Esophagus muscularis mucosa (tissue), 4 donors: ENCODE data around the gene CRHR1.

ENCODE experiments used
- CTCF ChIP-seq, 3 experiments: fragments of 200-600 bp in 2 of 3; fragments of 450-650 bp in 1 of 3; sonication (generic) in 2 of 3; IDR thresholded peaks; one replicate each; pipeline ENCODE4 v1.5.1; 2017 to 2019; ENCODE audit warnings: antibody characterized with exemption in 3 of 3, mild to moderate bottlenecking in 2 of 3, moderate library complexity in 1 of 3
- EP300 ChIP-seq: sonication (generic); formaldehyde crosslinking; IDR thresholded peaks from one replicate; pipeline ENCODE4 v1.6.1; 2017; ENCODE audit warnings: antibody characterized with exemption
- POLR2A ChIP-seq: fragments of 450-650 bp; IDR thresholded peaks from one replicate; pipeline ENCODE4 v1.6.1; 2017; ENCODE audit warnings: antibody characterized with exemption, moderate library complexity, mild to moderate bottlenecking, low read depth
- POLR2AphosphoS5 ChIP-seq, 2 donors: sonication (generic); formaldehyde crosslinking; IDR thresholded peaks; one replicate each; pipeline ENCODE4 v1.6.1; 2017; ENCODE audit warnings: antibody characterized with exemption in 2 of 2

- TF ChIP-seq CTCF (IDR thresholded peaks at IDR 0.05): no peak
- no peak for TF ChIP-seq POLR2AphosphoS5 (IDR thresholded peaks at IDR 0.05)
- no peak for TF ChIP-seq POLR2A
- no peak for TF ChIP-seq EP300
These were observed 2.9 kb downstream of the CRHR1 start for GRCh38 chr17:45787044-45787443.
